H9 (cell line): ENCODE results near the gene WDR54. TPM values are rescaled to one million over a fixed set of nuclear protein-coding genes. Genes with fewer than 3 reads are reported as not detected.
A peak's percentile ranks its signal among the peaks of the same experiment; 100 is the strongest.

ENCODE experiments used
- DNase-seq: peaks from one replicate; pipeline ENCODE4 v3.0.0-alpha.2; 2017
- H2AFZ ChIP-seq: one replicate; pipeline ENCODE4 v1.6.1; 2013; ENCODE audit warnings: mild to moderate bottlenecking, low read length, control low read depth, moderate library complexity
- H2AK5ac ChIP-seq: 2 replicates; pipeline ENCODE4 v1.6.1; 2013; ENCODE audit warnings: low read length, control low read depth, mixed read lengths; ENCODE audit not compliant: insufficient read length
- H2BK120ac ChIP-seq: one replicate; pipeline ENCODE4 v1.6.1; 2013; ENCODE audit warnings: low read depth, mild to moderate bottlenecking, low read length, control low read depth, inconsistent platforms; ENCODE audit not compliant: poor library complexity, severe bottlenecking
- H2BK12ac ChIP-seq: 2 replicates; pipeline ENCODE4 v1.6.1; 2013; ENCODE audit warnings: low read length, control low read depth, mixed read lengths, low read depth; ENCODE audit not compliant: insufficient read length
- H2BK15ac ChIP-seq: 2 replicates; pipeline ENCODE4 v1.6.1; 2013; ENCODE audit warnings: low read depth, low read length, control low read depth
- H2BK20ac ChIP-seq: one replicate; pipeline ENCODE4 v1.6.1; 2013; ENCODE audit warnings: low read depth, mild to moderate bottlenecking, low read length, control low read depth, inconsistent platforms; ENCODE audit not compliant: poor library complexity, severe bottlenecking
- H2BK5ac ChIP-seq: 2 replicates; pipeline ENCODE4 v1.6.1; 2013; ENCODE audit warnings: low read length, control low read depth, mixed read lengths; ENCODE audit not compliant: insufficient read length
- H3K14ac ChIP-seq: 2 replicates; pipeline ENCODE4 v1.6.1; 2013; ENCODE audit warnings: low read length, control low read depth; ENCODE audit not compliant: insufficient read depth
- H3K18ac ChIP-seq: 2 replicates; pipeline ENCODE4 v1.6.1; 2013; ENCODE audit warnings: low read depth, mild to moderate bottlenecking, mixed read lengths, low read length, control low read depth; ENCODE audit not compliant: insufficient read length
- H3K23ac ChIP-seq: 2 replicates; pipeline ENCODE4 v1.6.1; 2013; ENCODE audit warnings: low read length, control low read depth, mixed read lengths, low read depth; ENCODE audit not compliant: insufficient read length
- H3K23me2 ChIP-seq: 2 replicates; pipeline ENCODE4 v1.6.1; 2013; ENCODE audit warnings: low read depth, mild to moderate bottlenecking, mixed read lengths, low read length, control low read depth; ENCODE audit not compliant: insufficient read length, poor library complexity, severe bottlenecking
- H3K27ac ChIP-seq: 2 replicates; pipeline ENCODE4 v1.5.1; 2013; ENCODE audit warnings: low read length, control low read depth, mixed read lengths, low read depth; ENCODE audit not compliant: insufficient read length
- H3K27me3 ChIP-seq: 2 replicates; pipeline ENCODE4 v1.6.1; 2013; ENCODE audit warnings: low read length, control low read depth, inconsistent platforms; ENCODE audit not compliant: insufficient read depth
- H3K4ac ChIP-seq: 2 replicates; pipeline ENCODE4 v1.6.1; 2013; ENCODE audit warnings: low read depth, mild to moderate bottlenecking, control low read depth, inconsistent platforms, low read length, moderate library complexity
- H3K4me1 ChIP-seq: 2 replicates; pipeline ENCODE4 v1.6.1; 2013; ENCODE audit warnings: low read length, control low read depth, inconsistent platforms; ENCODE audit not compliant: insufficient read depth
- H3K4me2 ChIP-seq: 2 replicates; pipeline ENCODE4 v1.6.1; 2013; ENCODE audit warnings: low read length, control low read depth, mixed read lengths; ENCODE audit not compliant: insufficient read length, insufficient read depth
- H3K56ac ChIP-seq: 2 replicates; pipeline ENCODE4 v1.6.1; 2013; ENCODE audit warnings: low read depth, mild to moderate bottlenecking, mixed read lengths, low read length, control low read depth; ENCODE audit not compliant: insufficient read length
- H3K79me1 ChIP-seq: 2 replicates; pipeline ENCODE4 v1.6.1; 2013; ENCODE audit warnings: low read depth, mild to moderate bottlenecking, moderate library complexity, low read length, control low read depth, inconsistent platforms; ENCODE audit not compliant: insufficient read depth, poor library complexity, severe bottlenecking
- H3K79me2 ChIP-seq: 2 replicates; pipeline ENCODE4 v1.6.1; 2013; ENCODE audit warnings: low read length, control low read depth, inconsistent platforms; ENCODE audit not compliant: insufficient read depth
- H3K9ac ChIP-seq: 2 replicates; pipeline ENCODE4 v1.6.1; 2013; ENCODE audit warnings: low read length, control low read depth, mixed read lengths; ENCODE audit not compliant: insufficient read length; ENCODE audit errors: extremely low read depth
- H3K9me3 ChIP-seq: one replicate; pipeline ENCODE4 v1.6.1; 2013; ENCODE audit warnings: low read depth, low read length, inconsistent platforms; ENCODE audit not compliant: control insufficient read depth
- H3T11ph ChIP-seq: one replicate; pipeline ENCODE4 v1.6.1; 2013; ENCODE audit warnings: mild to moderate bottlenecking, low read length, control low read depth, inconsistent platforms
- H4K20me1 ChIP-seq: one replicate; pipeline ENCODE4 v1.6.1; 2013; ENCODE audit not compliant: control insufficient read depth, insufficient read length, insufficient read depth
- H4K5ac ChIP-seq: 2 replicates; pipeline ENCODE4 v1.6.1; 2013; ENCODE audit warnings: low read depth, mild to moderate bottlenecking, mixed read lengths, low read length, control low read depth; ENCODE audit not compliant: insufficient read length
- H4K8ac ChIP-seq: replicated peaks from 2 replicates; pipeline ENCODE4 v1.6.1; 2013; ENCODE audit warnings: low read length, control low read depth, mixed read lengths, low read depth; ENCODE audit not compliant: insufficient read length
- H4K91ac ChIP-seq: 2 replicates; pipeline ENCODE4 v1.6.1; 2013; ENCODE audit warnings: low read depth, mild to moderate bottlenecking, moderate library complexity, mixed read lengths, low read length, control low read depth; ENCODE audit not compliant: insufficient read length
- H3K27ac Mint-ChIP-seq, 3 experiments: 2 replicates in 2 of 3; 3 replicates in 1 of 3; pipeline ENCODE4 v1.8.0; 2020 to 2021; ENCODE audit warnings: mixed read lengths in 3 of 3, mild to moderate bottlenecking in 1 of 3, moderate library complexity in 1 of 3
- H3K27me3 Mint-ChIP-seq: 2 replicates; pipeline ENCODE4 v1.8.0; 2021; ENCODE audit warnings: low read depth, mild to moderate bottlenecking, moderate library complexity, mixed read lengths
- H3K36me3 Mint-ChIP-seq, 3 experiments: 2 replicates in 2 of 3; 3 replicates in 1 of 3; pipeline ENCODE4 v1.8.0; 2020 to 2021; ENCODE audit warnings: low read depth in 3 of 3, mixed read lengths in 3 of 3; ENCODE audit not compliant: insufficient read depth in 1 of 3
- H3K4me1 Mint-ChIP-seq, 2 experiments: 2 replicates each; pipeline ENCODE4 v1.8.0; 2020; ENCODE audit warnings: mixed read lengths in 2 of 2
- H3K4me3 Mint-ChIP-seq, 2 experiments: 2 replicates in 1 of 2; 3 replicates in 1 of 2; pipeline ENCODE4 v1.8.0; 2020 to 2021; ENCODE audit warnings: mild to moderate bottlenecking in 2 of 2, mixed read lengths in 2 of 2, moderate library complexity in 1 of 2
- H3K9me3 Mint-ChIP-seq, 2 experiments: 2 replicates in 1 of 2; 3 replicates in 1 of 2; pipeline ENCODE4 v1.8.0; 2020; ENCODE audit warnings: mild to moderate bottlenecking in 2 of 2, mixed read lengths in 2 of 2, moderate library complexity in 1 of 2
- WGBS: extraction: QIAGEN DNeasy Blood & Tissue Kit; methylation state at CpG from one replicate; pipeline ENCODE4 v1.1.7; 2013; ENCODE audit warnings: missing lambda C conversion rate, low lambda C conversion rate, mixed read lengths; ENCODE audit not compliant: insufficient read length; ENCODE audit errors: extremely low coverage; 5-methylcytosine and 5-hydroxymethylcytosine counted together
- total RNA-seq: library from RNA; stranded (reverse); gene quantifications from 2 replicates; pipeline ENCODE4 v1.2.1, GENCODE V29; 2021
- TF ChIP-seq, protein P1 (sequence below): fragments of 200-600 bp; sonication (generic); conservative IDR thresholded peaks from 3 replicates; pipeline ENCODE4 v1.8.0; 2021; ENCODE audit warnings: antibody characterized with exemption, mild to moderate bottlenecking

The WDR54 gene
- total RNA-seq, 1 experiment from 2014 or later: 66.4 TPM

DNA sequence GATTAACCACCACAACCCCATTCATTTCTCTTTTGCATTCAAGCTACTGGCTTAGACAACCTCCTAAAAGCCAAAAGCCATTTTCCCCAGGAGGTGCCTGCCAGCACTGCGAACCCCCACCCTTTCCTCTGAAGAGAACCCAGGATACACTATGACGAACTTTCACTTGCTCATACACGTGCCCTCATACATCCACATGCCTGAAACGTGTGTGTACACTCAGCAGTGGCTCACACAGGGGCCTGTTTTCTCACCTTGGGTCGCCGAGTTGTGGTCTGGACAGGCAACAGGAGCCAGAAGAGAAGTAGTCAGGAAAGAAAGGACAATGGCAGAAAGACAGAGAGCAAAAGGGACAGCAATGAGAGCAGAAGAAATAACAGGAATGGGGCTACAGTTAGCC lies 48.9 kb upstream of the WDR54 start:
- Histone ChIP-seq H3K27me3 (no peaks in the 10 kb centered on the region), H2BK5ac (no peak overlapping the region), H3K9ac (no peak overlapping the region), H2BK15ac (no peak overlapping the region), H3K4me2 (no peak overlapping the region), H3K23me2 (no peaks in the 10 kb centered on the region), H3K18ac (no peak overlapping the region), H3K56ac (no peak overlapping the region), H2BK120ac (no peak overlapping the region), H3K23ac (no peak overlapping the region), H2AK5ac (no peak overlapping the region), H3K79me1 (no peaks in the 10 kb centered on the region), H3T11ph (no peak overlapping the region), H3K4ac (no peak overlapping the region), H4K91ac (no peak overlapping the region), H2AFZ (no peak overlapping the region), H4K5ac (no peak overlapping the region), H3K9me3 (no peaks in the 10 kb centered on the region), H4K8ac (no peak overlapping the region), H4K20me1 (no peaks in the 10 kb centered on the region), H2BK20ac (no peak overlapping the region), H2BK12ac (no peak overlapping the region), H3K14ac (no peak overlapping the region), H3K4me1 (peaks cover 7% of the 10 kb centered on the region), H3K79me2 (no peaks in the 10 kb centered on the region), H3K27ac (no peak overlapping the region)
- DNase-seq: no peak
- Mint-ChIP-seq H3K4me1 (peaks cover 24 to 28% of the 10 kb centered on the region in 2 experiments), H3K36me3 (peaks cover 36 to 58% (median 58%) of the 10 kb centered on the region in 3 experiments), H3K4me3 (no peak overlapping the region), H3K27me3 (no peaks in the 10 kb centered on the region), H3K9me3 (no peaks in the 10 kb centered on the region), H3K27ac (peak overlapping the region in 2 of 3 experiments; percentile 49 to 52; a peak in 2 of 7 replicates)
- TF ChIP-seq, protein P1, sequence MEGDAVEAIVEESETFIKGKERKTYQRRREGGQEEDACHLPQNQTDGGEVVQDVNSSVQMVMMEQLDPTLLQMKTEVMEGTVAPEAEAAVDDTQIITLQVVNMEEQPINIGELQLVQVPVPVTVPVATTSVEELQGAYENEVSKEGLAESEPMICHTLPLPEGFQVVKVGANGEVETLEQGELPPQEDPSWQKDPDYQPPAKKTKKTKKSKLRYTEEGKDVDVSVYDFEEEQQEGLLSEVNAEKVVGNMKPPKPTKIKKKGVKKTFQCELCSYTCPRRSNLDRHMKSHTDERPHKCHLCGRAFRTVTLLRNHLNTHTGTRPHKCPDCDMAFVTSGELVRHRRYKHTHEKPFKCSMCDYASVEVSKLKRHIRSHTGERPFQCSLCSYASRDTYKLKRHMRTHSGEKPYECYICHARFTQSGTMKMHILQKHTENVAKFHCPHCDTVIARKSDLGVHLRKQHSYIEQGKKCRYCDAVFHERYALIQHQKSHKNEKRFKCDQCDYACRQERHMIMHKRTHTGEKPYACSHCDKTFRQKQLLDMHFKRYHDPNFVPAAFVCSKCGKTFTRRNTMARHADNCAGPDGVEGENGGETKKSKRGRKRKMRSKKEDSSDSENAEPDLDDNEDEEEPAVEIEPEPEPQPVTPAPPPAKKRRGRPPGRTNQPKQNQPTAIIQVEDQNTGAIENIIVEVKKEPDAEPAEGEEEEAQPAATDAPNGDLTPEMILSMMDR: no peak
- WGBS: no CpG with 5 or more reads among the region's 6 CpGs
